Measurements from ENCODE around the gene BPNT1. TPM values are rescaled to one million over a fixed set of nuclear protein-coding genes. Genes with fewer than 3 reads are reported as not detected.

BPNT1 gene
- total and polyA plus RNA-seq, 2 of the 13 experiments (the other 11 are each of a cell fraction or from before 2014, with no cell fraction given): 35.2 to 43.9 TPM

GRCh38 chr1:220089650-220090556, at the start of gene BPNT1 (continued):
- TF ChIP-seq CCDC6 (CRISPR knock-in tag; IDR thresholded peaks at IDR 0.05) (peak; percentile 36; the same call in 1 of the 2 replicates), KLF9 (CRISPR knock-in tag; IDR thresholded peaks at IDR 0.05; ENCODE audit: low read depth) (no peak), ZNF296 (CRISPR knock-in tag; conservative IDR thresholded peaks at IDR 0.05) (no peak), TBP (CRISPR knock-in tag; IDR thresholded peaks at IDR 0.05) (no peak), MIXL1 (CRISPR knock-in tag; IDR thresholded peaks at IDR 0.05) (peak; percentile 73; the same call in 1 of the 2 replicates), CAMTA2 (CRISPR knock-in tag; IDR thresholded peaks at IDR 0.05; ENCODE audit: borderline replicate concordance) (no peak), POGZ (CRISPR knock-in tag; IDR thresholded peaks at IDR 0.05) (peak; percentile 73; the same call in 1 of the 2 replicates), SOX6 (IDR thresholded peaks at IDR 0.05) (no peak), SOX6 (CRISPR knock-in tag; IDR thresholded peaks at IDR 0.05) (no peak; the same call in 1 of the 2 replicates), CHD4 (IDR thresholded peaks at IDR 0.05; ENCODE audit: borderline replicate concordance, low read length) (no peak), AHDC1 (CRISPR knock-in tag; IDR thresholded peaks at IDR 0.05; ENCODE audit: borderline replicate concordance) (no peak; the same call in 1 of the 2 replicates), ZNF121 (CRISPR knock-in tag; IDR thresholded peaks at IDR 0.05) (no peak), TBL1XR1 (IDR thresholded peaks at IDR 0.05; ENCODE audit: borderline replicate concordance, low read length, partially characterized antibody) (peak; percentile 66), TFDP1 (CRISPR knock-in tag; IDR thresholded peaks at IDR 0.05; ENCODE audit: borderline replicate concordance) (peak; percentile 60; the same call in 1 of the 2 replicates), RBM39 (IDR thresholded peaks at IDR 0.05; ENCODE audit: low read depth, low read length, poor library complexity, severe bottlenecking) (no peak), ZNF263 (CRISPR knock-in tag; IDR thresholded peaks at IDR 0.05) (peak; percentile 31; the same call in 1 of the 2 replicates)
- TF ChIP-seq, protein P1, sequence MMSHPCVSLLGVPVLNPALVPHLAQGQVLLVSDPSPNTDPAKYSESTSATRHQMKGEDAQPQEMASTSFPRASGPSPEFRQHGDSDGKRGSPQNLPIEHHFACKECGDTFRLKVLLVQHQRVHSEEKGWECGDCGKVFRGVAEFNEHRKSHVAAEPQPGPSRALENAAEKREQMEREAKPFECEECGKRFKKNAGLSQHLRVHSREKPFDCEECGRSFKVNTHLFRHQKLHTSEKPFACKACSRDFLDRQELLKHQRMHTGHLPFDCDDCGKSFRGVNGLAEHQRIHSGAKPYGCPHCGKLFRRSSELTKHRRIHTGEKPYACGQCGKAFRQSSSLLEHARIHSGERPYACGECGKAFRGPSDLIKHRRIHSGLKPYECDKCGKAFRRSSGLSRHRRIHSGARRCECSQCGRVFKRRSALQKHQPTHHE (CRISPR knock-in tag; IDR thresholded peaks at IDR 0.05; ENCODE audit: borderline replicate concordance): peak; percentile 39; the same call in 1 of the 2 replicates
- TF ChIP-seq, protein P2, sequence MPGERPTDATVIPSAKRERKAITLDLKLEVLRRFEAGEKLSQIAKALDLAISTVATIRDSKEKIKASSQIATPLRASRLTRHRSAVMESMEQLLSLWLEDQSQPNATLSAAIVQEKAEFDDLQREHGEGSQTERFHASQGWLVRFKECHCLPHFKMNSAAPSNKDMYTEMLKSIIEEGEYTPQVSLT (CRISPR knock-in tag; IDR thresholded peaks at IDR 0.05; ENCODE audit: borderline replicate concordance, low read depth): no peak

All from HepG2 (cell line).